NOMO-1 (cell line): ENCODE results near the gene DNAAF5.

Experiments used
- DNase-seq, 2 experiments: peaks; one replicate each; lab custom pipeline; 2025; ENCODE audit not compliant: unreplicated experiment in 2 of 2; lab: John Stamatoyannopoulos, UW

DNAAF5 gene

GRCh38 chr7:831596-832166, 105.2 kb downstream of the DNAAF5 start:
- peak; percentile 28 to 75 for DNase-seq

GRCh38 chr7:832167-832967, 105.9 kb downstream of the DNAAF5 start, which contains the start of gene SUN1:
SUN1 (plus strand) TSS chr7:832476; CDS start chr7:832525, 49 bp downstream.
- peak in 1 of 2 experiments; percentile 7 for DNase-seq

DNA sequence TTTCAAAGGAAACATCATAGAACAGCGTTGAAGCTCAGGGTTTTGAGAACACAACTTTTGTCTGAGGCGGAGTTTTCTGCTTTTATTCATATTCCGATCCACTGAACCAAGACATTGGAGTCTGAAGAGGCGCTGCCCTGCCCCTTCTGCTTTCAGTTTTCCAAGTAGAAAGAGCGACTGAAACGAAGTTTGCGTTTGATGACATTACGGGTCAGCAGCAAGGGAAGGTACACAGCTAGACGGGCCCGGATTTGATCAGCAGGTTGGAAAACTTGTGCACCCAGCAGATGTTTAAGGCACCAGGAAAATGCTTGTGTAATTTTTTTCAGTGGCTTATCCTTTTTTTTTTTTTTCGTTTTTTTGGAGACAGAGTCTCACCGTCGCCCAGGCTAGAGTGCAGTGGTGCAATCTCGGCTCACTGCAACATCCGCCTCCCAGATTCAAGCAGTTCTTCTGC, 106.5 kb downstream of the DNAAF5 start:
- DNase-seq = no peak

DNA sequence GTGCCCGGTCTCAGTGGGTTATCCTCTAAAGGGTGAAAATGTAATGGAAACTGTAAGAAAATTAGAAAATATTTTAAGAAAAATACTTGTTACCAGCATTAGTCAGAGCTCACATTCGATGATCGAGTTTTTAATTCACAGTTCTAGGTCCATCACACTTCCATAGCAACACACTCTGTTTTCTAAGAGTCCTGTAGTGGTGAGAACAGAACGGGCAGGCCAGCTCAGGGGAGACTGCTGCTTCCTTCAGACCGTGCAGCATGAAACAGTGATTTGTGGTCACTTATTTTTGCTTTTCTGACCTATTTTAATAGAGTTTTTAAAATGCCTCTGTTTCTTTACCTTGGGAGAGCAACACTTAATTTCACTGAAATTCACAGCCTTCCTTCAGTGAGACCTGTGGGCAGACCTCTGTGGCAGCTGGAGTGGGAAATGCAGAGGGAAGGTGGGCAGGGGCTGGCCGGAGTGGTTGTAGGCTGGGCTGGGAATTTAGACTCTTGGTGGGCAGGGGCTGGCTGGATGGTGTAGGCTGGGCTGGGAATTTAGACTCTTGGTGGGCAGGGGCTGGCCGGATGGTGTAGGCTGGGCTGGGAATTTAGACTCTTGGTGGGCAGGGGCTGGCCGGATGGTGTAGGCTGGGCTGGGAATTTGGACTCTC, 107.2 kb downstream of the DNAAF5 start:
- DNase-seq = no peak

GRCh38 chr7:834277-834676, 107.8 kb downstream of the DNAAF5 start:
- DNase-seq = no peak

DNA sequence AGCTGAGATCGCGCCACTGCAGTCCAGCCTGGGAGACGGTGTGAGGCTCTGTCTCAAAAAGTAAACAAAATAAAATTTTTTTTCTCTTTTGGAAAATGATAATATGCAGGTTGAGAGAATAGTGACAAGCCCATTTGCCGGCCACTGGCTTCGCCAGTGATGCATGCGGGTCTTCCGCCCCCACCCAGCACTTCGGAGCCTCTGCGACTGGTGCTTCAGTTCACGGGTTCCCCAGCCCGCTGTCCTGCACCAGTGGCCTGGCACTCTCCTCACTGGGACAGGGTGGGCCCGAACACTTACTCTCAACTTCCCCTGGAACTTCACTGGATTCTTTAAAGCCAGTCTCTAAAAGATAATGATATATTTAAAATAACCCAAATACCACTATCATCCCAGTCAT, 108.5 kb downstream of the DNAAF5 start:
- DNase-seq = no peak

DNA sequence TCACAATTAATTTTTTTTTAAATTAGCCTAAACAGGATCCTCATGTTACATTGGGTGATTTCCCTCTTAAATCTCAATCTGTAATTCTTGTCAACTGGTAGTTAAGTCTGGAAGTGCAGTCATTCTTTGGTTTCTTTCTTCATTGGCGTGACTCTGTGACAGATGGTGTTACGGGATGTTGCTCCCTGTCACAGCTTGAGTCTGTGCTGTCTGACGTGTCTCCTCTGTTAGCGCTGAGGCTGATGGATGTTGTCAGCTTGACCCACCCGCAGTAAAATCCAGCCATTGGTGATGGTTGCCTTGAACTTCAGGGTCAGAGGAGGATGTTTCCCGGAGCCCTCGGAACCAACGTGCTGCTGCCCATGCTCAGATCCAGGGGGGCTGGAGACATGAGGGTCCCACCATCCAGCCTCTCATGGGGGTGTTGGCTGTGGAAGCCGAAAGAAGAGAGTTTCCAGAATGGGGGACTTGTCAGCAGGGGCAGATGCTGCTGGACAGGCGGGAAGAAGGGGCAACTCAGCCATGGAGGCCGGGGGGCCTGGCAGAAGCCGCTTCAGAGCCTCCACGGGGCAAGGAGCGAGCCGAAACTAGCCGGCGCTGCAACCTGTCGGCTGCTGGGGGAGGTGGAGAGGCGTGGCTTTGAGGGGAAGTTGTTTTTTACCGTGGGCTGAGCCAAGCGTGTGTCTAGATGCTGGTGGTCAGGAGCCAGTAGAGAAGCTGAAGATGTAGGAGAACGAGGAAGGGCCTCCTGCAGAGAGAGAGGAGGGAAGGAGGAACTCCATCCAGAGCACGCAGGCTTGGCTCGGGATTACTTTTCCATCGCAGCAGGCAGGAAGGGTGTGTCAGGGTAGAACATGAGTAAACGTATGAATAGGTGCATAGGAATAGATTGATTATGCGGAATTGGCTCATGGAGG, 109.2 kb downstream of the DNAAF5 start:
- peak; percentile 66 to 82 for DNase-seq
